GM19193 (cell line): ENCODE results near the gene RPRD2.

Experiments used
- POLR2A ChIP-seq: IDR thresholded peaks from 4 replicates; pipeline ENCODE4 v1.6.1; 2011; ENCODE audit not compliant: insufficient read depth, insufficient read length; ENCODE audit errors: extremely low read depth

Gene RPRD2

DNA sequence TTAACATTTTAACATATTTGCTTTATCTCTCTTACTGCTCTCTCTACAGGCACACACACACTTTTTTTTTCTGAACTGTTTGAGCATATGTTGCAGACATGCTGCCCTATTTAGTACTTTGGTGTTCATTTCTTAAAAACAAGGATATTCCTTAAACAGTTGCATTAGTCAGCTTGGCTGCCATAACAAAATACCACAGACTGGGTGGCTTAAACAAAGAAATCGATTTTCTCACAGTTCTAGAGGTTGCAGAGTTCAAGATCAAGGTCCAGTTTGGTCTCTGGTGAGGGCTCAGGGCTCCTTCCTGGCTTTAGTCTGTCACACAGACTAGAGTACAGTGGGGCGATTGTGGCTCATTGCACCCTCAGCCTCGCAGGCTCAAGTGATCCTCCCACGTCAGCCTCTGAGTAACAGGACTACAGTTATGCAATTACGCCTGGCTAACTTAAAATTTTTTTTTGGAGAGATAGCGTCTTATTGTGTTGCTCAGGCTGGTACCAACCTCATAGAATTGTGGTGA is 46.7 kb downstream of the RPRD2 start:
- no peak for TF ChIP-seq POLR2A

- no peak for TF ChIP-seq POLR2A
Observed at GRCh38 chr1:150414592-150414991, 50.6 kb downstream of the RPRD2 start.

- TF ChIP-seq POLR2A = no peak
Observed at GRCh38 chr1:150415800-150416199, 51.9 kb downstream of the RPRD2 start.

DNA sequence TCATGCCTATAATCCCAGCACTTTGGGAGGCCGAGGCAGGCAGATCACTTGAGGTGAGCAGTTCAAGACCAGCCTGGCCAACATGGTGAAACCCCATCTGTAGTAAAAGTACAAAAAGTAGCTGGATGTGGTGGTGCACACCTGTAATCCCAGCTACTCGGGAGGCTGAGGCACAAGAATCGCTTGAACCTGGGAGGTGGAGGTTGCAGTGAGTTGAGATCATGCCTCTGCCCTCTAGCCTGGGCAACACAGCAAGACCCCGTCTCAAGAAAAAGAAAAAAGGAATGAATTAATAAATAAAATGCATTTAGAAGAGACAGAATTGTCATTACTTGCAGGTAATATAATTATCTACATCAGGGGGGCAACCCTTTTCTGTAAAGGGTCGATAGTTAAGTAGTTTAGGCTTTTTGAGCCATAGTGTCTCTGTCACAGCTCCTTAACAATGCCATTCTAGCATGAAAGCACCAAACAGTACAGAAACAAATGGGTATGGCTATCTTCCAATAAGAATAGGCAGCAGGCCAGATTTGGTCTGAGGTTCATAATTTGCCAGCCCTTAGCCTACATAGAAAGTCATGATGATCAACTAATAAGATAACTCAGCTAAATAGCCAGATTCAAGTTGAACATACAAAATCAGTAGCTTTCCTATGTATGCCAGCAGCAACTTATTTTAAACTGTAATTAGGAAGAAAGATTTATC is 56.8 kb downstream of the RPRD2 start:
- no peak for TF ChIP-seq POLR2A

DNA sequence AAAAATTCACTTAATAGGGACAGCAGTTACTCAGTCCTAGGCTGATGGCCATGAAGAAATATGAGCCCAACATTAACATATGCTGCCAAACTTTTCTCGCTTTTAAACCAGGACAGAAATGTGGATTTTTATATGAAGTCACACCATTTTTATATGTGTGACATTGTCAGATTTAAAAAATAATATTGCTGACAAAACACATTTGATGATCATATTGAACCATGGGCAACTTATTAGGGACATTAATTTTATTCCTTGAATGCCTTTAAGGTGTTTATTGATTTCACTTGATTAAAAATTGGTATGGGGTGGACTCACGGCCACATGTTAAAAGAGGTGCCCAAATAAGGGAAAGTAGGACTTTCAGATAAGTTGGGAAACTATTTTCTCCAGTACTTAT is 58.6 kb downstream of the RPRD2 start:
- no peak for TF ChIP-seq POLR2A

DNA sequence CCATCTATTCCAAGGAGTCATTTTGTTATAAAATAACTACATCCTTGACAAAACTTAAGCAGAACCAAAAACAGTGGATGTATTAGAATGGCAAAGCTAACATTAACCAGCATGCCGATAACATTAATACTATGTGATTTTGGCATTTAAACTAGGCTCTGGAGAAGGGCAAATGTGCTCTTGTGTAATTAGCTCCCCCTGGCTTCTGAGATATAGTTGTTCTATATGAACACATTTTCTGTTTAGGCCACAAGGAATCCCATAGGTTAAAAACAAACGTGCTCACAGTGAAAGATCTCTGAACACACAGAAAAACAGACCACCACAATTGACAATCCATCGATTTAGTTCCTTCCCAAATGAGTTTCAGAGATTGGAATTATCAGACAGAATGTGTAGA is 65.9 kb downstream of the RPRD2 start:
- no peak for TF ChIP-seq POLR2A

DNA sequence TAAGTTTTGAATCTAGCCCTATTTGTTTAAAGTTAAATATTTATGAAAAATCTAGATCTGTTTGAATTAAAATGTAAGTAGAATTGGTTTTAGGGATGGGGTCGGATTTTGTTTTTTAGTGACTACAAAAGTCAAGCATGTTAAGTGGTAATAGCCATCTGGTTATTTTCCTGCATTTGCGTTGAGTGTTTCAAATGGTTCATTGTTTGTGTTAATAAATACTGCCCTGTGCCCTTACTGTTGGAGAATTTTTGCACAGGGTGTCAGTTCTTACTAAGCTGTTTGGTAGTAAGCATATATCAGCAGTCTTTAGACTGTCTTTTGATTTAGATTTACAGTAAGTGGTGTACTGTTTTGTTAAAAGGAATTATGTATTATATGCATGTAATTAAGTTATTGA is 77.2 kb downstream of the RPRD2 start:
- TF ChIP-seq POLR2A = no peak

DNA sequence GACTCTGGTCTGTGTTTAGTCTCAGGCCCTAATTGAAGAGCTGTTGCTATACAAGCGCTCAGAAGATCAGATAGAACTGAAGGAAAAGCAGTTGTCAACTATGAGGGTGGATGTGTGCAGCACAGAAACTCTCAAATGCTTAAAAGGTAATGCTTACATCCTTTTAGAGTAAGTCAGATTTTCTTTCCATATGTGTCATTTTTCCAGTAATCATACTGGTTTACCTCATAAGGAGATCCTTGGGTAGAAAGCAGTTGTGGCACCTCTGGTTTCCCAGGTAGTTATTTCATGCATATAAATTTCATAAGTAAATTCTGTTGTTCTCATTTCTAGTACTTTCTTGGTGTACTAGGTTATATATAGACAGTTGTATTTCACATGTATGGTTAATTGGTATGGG is 80.3 kb downstream of the RPRD2 start:
- no peak for TF ChIP-seq POLR2A

DNA sequence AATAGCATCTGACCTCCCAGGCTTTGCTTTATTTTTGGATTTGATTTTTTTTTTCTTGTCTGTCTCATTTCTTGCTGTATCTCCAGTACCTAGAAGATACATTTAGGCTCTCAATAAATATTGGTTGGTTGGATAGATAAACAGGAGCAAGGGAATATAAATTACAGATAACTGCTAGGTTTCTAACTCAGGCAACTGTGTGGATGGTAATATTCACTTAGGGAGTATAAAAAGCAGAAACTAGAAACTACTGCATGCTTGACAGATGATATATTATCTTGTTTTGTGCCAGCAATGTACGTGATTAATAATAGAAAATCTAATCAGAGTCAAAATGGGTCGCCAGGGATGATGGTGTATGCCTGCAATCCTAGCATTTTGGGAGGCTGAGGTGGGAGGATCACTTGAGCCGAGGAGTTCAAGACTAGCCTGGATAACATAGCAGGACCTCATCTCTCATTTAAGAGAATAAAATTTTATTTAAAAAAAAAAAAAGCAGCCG is 92.2 kb downstream of the RPRD2 start:
- TF ChIP-seq POLR2A = no peak

DNA sequence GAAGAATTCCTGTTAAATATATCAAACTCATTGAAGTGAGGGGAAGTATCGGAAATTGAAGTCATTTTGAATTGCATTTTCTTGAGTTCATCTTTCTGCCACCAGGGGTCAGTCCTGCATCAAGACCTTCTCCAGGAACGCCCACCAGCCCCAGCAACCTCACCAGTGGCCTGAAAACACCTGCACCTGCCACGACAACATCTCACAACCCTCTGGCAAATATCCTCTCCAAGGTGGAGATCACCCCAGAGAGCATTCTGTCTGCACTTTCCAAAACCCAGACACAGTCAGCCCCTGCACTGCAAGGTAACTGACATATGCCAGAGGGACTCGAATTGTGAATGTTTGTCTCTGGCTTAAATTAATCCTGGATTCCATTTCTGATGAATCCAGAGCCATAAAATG is 100.5 kb downstream of the RPRD2 start:
- TF ChIP-seq POLR2A = no peak

GRCh38 chr1:150466964-150467363 is 103.0 kb downstream of the RPRD2 start:
- no peak for TF ChIP-seq POLR2A

- no peak for TF ChIP-seq POLR2A
Observed at GRCh38 chr1:150469291-150469690, 105.3 kb downstream of the RPRD2 start.

- TF ChIP-seq POLR2A = no peak
Observed at GRCh38 chr1:150472601-150473200, 108.8 kb downstream of the RPRD2 start.

GRCh38 chr1:150473659-150474058 is 109.7 kb downstream of the RPRD2 start:
- TF ChIP-seq POLR2A = no peak

DNA sequence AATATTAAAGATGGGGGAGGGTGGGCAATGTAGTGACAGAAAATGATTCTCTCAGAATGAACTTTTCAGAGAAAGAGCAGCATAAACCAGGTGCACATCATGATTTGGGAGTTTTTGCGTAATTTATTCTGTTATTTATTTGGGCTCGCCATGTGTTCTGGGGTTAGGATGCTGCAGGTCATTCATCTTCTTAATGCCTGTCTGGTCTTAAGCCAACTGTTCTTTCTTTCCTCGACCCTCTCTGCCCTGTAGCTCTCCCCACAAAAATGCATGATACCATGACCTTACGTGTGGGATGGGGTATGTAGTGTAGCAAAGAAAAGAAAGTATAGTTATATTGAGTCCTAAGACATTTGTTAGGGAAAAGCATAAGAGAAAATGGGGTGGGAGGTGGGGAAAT is 110.9 kb downstream of the RPRD2 start:
- no peak for TF ChIP-seq POLR2A

GRCh38 chr1:150476754-150477153 is 112.8 kb downstream of the RPRD2 start:
- TF ChIP-seq POLR2A = no peak
